SH-SY5Y (cell line): ENCODE data around the gene ANKMY1.

Source experiments
- GATA2 ChIP-seq: IDR thresholded peaks from 2 replicates; pipeline ENCODE4 v1.6.1; 2011; ENCODE audit warnings: mild to moderate bottlenecking, low read depth, low read length
- GATA3 ChIP-seq: IDR thresholded peaks from 2 replicates; pipeline ENCODE4 v1.6.1; 2011; ENCODE audit warnings: low read depth, mild to moderate bottlenecking, low read length, moderate library complexity

ANKMY1 gene

GRCh38 chr2:240467149-240467642, 90.6 kb downstream of the ANKMY1 start:
- TF ChIP-seq GATA2 (no peak), GATA3 (no peak)

- TF ChIP-seq GATA2 (no peak), GATA3 (no peak)
Measured at GRCh38 chr2:240466579-240467148, 91.1 kb downstream of the ANKMY1 start.

GRCh38 chr2:240465765-240466578, 91.8 kb downstream of the ANKMY1 start:
- TF ChIP-seq GATA2 (no peak), GATA3 (no peak)

DNA sequence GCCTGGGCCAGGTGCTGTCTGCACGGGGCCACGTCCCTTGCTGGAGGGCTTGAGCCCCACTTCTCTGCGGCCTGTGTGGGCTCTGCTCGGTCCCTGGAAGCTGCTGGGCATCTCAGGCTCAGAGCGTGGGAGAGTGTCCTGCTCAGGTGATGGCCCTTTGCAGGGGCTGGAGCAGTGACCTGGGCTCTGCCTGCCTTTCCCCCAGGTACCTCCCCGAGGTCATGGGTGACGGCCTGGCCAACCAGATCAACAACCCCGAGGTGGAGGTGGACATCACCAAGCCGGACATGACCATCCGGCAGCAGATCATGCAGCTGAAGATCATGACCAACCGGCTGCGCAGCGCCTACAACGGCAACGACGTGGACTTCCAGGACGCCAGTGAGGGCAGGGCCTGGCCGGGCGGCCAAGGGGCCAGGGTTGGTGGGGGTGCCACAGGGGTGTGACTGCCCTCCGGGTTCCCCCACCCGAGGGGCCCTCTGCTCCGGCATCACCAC, 92.5 kb downstream of the ANKMY1 start:
- no peak for TF ChIP-seq GATA2
- no peak for TF ChIP-seq GATA3

DNA sequence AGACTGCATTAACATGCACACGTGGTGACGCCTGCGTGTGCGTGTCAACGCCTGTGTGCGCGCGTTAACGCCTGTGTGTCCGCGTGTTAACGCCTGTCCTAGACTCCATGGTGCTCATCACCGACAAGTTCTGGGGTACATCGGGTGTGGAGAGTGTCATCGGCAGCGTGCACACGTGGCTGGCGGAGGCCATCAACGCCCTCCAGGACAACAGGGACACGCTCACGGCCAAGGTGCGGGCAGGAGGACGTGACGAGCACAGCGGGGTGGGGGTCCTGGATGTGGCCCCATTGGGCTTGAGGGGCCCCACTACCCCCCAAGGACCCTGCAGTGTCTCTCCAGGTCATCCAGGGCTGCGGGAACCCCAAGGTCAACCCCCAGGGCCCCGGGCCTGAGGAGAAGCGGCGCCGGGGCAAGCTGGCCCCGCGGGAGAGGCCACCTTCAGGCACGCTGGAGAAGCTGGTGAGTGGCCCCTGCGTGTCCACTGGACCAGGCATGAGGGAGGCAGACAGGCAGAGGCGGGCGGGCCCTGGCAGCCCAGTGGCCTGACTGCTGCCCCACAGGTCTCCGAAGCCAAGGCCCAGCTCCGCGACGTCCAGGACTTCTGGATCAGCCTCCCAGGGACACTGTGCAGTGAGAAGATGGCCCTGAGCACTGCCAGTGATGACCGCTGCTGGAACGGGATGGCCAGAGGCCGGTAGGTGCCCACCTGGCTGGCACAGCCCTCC, 93.1 kb downstream of the ANKMY1 start:
- TF ChIP-seq GATA3 (no peak), GATA2 (no peak)

GRCh38 chr2:240463866-240464481, 93.8 kb downstream of the ANKMY1 start:
- TF ChIP-seq GATA2: no peak
- TF ChIP-seq GATA3: no peak

- TF ChIP-seq GATA3: no peak
- no peak for TF ChIP-seq GATA2
Measured at GRCh38 chr2:240463274-240463865, 94.4 kb downstream of the ANKMY1 start.

DNA sequence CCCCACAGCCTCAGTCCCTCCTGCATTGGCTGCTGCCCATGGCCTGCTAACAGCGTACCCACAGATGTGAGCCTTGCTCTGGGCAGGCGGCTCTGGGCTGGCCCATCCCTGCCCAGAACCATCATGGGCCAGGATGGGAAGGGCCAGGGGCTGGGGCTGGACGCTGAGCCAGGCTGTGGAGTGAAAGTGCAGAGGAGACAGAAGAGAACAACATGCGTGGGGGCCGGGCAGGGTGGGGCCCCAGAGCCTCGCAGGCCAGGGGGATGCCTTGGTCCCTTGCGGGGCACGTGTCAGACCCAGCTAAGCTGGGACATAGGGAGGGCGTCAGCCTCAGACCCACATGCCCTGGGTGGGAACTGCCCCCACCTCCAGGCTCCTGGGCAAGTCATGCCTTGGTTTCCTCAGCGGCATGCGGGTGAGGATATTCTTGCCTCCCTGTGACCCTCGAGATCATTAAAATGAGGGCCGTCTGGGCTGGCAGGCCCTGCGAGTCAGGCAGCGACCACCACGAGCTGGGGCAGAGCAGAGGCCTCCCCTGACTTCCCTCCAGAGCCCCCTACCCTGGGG, 95.0 kb downstream of the ANKMY1 start:
- TF ChIP-seq GATA3 (no peak), GATA2 (no peak)

- TF ChIP-seq GATA3 (no peak), GATA2 (no peak)
Measured at GRCh38 chr2:240462073-240462706, 95.6 kb downstream of the ANKMY1 start.

GRCh38 chr2:240461471-240462072, 96.2 kb downstream of the ANKMY1 start:
- TF ChIP-seq GATA2 (no peak), GATA3 (no peak)

GRCh38 chr2:240460781-240461431, 96.9 kb downstream of the ANKMY1 start:
- TF ChIP-seq GATA3 (no peak), GATA2 (no peak)

DNA sequence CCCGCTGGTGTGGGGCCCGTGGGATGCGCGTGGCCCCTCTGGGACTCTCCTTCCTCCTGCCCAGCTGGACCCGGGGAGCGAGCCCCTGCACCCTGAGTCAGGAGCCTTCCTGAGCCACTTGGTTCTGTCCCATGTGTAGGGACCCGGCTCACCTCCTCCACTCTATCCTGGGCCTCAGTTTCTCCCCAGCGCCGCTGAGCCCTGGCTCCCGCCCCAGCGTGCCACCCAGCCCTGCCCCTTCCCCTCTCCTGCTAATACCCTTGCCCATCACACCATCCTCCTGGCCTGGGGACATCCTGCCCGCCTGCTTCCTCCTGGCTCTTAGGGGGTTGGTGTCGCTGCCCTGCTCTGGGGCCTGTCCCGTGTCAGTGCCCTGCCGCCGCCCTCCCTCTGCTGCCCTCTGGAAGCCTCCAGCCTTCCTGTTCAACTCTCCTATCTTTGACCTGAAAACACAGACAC, 97.5 kb downstream of the ANKMY1 start:
- TF ChIP-seq GATA2 (no peak), GATA3 (no peak)
